HCT116 (cell line): ENCODE measurements around the gene COQ8B.

ENCODE experiments used
- EZH2phosphoT487 ChIP-seq: fragments of 200-600 bp; IDR thresholded peaks from 2 replicates; pipeline ENCODE4 v1.6.1; 2018; ENCODE audit warnings: antibody characterized with exemption, borderline replicate concordance
- JUND ChIP-seq: IDR thresholded peaks from 2 replicates; pipeline ENCODE4 v1.6.1; 2012
- POLR2A ChIP-seq: IDR thresholded peaks from 2 replicates; pipeline ENCODE4 v1.7.0; 2011; ENCODE audit warnings: borderline replicate concordance; ENCODE audit not compliant: insufficient read depth, insufficient read length; ENCODE audit errors: extremely low read depth
- POLR2AphosphoS5 ChIP-seq: IDR thresholded peaks from 2 replicates; pipeline ENCODE4 v1.6.1; 2011; ENCODE audit warnings: mild to moderate bottlenecking, low read depth, low read length, moderate library complexity
- RAD21 ChIP-seq: IDR thresholded peaks from 2 replicates; pipeline ENCODE4 v1.6.1; 2012; ENCODE audit warnings: low read depth, mild to moderate bottlenecking
- TF ChIP-seq, protein P1 (sequence below), 3 experiments: fragments of 200-600 bp in 1 of 3; sonication (generic) in 1 of 3; IDR thresholded peaks in 2 of 3; conservative IDR thresholded peaks in 1 of 3; 2 replicates each; pipeline ENCODE4 v1.5.1; 2012 to 2017; ENCODE audit warnings: low read depth in 2 of 3, low read length in 2 of 3, antibody characterized with exemption in 1 of 3, borderline replicate concordance in 1 of 3, control low read depth in 1 of 3, mild to moderate bottlenecking in 1 of 3, mixed read lengths in 1 of 3, mixed run types in 1 of 3, moderate library complexity in 1 of 3; ENCODE audit not compliant: insufficient read depth in 1 of 3
- TF ChIP-seq, protein P2 (sequence below): IDR thresholded peaks from 2 replicates; pipeline ENCODE4 v1.6.1; 2012; ENCODE audit warnings: low read depth
- TF ChIP-seq, protein P3 (sequence below): IDR thresholded peaks from 2 replicates; pipeline ENCODE4 v1.6.1; 2012

DNA sequence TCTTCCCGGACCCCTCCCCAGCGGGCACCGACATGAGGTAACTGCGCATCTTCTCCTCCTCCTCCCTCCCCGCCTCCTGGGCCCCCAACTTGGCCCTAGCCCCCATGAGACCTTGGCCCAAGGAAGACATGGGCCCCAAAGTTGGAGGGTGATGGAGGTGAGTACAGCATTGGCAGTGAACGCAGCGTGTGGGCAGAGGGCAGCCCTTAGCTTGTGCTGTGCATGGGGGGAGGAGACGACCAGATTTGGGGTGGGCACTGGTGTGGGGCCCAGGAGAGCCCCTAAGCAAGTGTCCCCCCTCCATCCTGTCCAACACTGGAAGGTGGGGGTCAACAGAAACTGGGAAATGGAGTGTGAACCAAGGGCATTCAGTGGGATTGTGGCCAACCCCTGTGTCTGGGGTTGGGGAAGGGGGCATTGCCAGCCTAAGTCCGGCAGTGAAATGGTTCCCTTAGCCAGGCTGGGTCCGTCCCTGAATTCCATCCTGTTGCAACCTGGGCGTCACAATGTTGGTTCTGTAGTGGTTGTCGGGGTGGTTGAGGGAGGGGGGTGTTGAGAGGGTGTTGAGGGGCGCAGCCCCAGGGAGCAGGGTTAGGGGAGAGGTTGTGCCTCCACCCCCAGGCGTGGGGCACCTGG is 49.8 kb downstream of the COQ8B start:
- TF ChIP-seq JUND (no peak), POLR2AphosphoS5 (no peak), RAD21 (no peak), POLR2A (no peak), EZH2phosphoT487 (no peak)
- TF ChIP-seq, protein P1, sequence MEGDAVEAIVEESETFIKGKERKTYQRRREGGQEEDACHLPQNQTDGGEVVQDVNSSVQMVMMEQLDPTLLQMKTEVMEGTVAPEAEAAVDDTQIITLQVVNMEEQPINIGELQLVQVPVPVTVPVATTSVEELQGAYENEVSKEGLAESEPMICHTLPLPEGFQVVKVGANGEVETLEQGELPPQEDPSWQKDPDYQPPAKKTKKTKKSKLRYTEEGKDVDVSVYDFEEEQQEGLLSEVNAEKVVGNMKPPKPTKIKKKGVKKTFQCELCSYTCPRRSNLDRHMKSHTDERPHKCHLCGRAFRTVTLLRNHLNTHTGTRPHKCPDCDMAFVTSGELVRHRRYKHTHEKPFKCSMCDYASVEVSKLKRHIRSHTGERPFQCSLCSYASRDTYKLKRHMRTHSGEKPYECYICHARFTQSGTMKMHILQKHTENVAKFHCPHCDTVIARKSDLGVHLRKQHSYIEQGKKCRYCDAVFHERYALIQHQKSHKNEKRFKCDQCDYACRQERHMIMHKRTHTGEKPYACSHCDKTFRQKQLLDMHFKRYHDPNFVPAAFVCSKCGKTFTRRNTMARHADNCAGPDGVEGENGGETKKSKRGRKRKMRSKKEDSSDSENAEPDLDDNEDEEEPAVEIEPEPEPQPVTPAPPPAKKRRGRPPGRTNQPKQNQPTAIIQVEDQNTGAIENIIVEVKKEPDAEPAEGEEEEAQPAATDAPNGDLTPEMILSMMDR (IDR thresholded peaks at IDR 0.05 in 2 of 3, conservative IDR thresholded peaks at IDR 0.05 in 1 of 3; ENCODE audit: borderline replicate concordance in 1 of 3, insufficient read depth in 1 of 3, low read depth in 2 of 3, low read length in 2 of 3) = no peak
- TF ChIP-seq, protein P2, sequence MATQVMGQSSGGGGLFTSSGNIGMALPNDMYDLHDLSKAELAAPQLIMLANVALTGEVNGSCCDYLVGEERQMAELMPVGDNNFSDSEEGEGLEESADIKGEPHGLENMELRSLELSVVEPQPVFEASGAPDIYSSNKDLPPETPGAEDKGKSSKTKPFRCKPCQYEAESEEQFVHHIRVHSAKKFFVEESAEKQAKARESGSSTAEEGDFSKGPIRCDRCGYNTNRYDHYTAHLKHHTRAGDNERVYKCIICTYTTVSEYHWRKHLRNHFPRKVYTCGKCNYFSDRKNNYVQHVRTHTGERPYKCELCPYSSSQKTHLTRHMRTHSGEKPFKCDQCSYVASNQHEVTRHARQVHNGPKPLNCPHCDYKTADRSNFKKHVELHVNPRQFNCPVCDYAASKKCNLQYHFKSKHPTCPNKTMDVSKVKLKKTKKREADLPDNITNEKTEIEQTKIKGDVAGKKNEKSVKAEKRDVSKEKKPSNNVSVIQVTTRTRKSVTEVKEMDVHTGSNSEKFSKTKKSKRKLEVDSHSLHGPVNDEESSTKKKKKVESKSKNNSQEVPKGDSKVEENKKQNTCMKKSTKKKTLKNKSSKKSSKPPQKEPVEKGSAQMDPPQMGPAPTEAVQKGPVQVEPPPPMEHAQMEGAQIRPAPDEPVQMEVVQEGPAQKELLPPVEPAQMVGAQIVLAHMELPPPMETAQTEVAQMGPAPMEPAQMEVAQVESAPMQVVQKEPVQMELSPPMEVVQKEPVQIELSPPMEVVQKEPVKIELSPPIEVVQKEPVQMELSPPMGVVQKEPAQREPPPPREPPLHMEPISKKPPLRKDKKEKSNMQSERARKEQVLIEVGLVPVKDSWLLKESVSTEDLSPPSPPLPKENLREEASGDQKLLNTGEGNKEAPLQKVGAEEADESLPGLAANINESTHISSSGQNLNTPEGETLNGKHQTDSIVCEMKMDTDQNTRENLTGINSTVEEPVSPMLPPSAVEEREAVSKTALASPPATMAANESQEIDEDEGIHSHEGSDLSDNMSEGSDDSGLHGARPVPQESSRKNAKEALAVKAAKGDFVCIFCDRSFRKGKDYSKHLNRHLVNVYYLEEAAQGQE = no peak
- TF ChIP-seq, protein P3, sequence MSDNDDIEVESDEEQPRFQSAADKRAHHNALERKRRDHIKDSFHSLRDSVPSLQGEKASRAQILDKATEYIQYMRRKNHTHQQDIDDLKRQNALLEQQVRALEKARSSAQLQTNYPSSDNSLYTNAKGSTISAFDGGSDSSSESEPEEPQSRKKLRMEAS = no peak
